ENCODE data around the gene ZNF622. TPM values are rescaled to one million over a fixed set of nuclear protein-coding genes. Genes with fewer than 3 reads are reported as not detected.

ZNF622 gene
- polyA plus RNA-seq (2013, experiment 1 of 2) = 12.0 TPM
- 12.0 TPM for polyA plus RNA-seq (2013, experiment 2 of 2)

- Histone ChIP-seq H3K79me1 (ENCODE audit: low read depth, low read length) (peaks cover 9% of the 10 kb centered on the region), H2BK15ac (ENCODE audit: low read length) (no peak within 1 kb of the TSS), H2AFZ (ENCODE audit: low read length) (peak within 1 kb of the TSS; percentile 99), H3K4me2 (ENCODE audit: insufficient read depth, low read length, poor library complexity, severe bottlenecking) (peak within 1 kb of the TSS; percentile 95), H4K91ac (ENCODE audit: low read depth, low read length, poor library complexity) (no peak within 1 kb of the TSS), H3K4ac (ENCODE audit: low read length) (peak within 1 kb of the TSS; percentile 84), H2BK120ac (ENCODE audit: low read depth, low read length) (peak within 1 kb of the TSS; percentile 56), H3K14ac (ENCODE audit: low read length) (peak within 1 kb of the TSS; percentile 89), H3K27me3 (ENCODE audit: control insufficient read depth in 3 of 3, insufficient read depth in 3 of 3, low read depth in 1 of 3, low read length in 3 of 3) (no peaks in the 10 kb centered on the region), H4K8ac (ENCODE audit: low read depth, low read length) (no peak within 1 kb of the TSS), H2AK5ac (ENCODE audit: low read depth, low read length) (peak within 1 kb of the TSS; percentile 67), H3K9ac (ENCODE audit: low read depth, low read length, poor library complexity) (peak within 1 kb of the TSS; percentile 98), H3K27ac (replicated peaks; ENCODE audit: low read length) (peak within 1 kb of the TSS; percentile 59), H3K4me1 (ENCODE audit: control insufficient read depth in 2 of 2, insufficient read depth in 1 of 2, low read depth in 1 of 2, low read length in 2 of 2) (peaks cover 3 to 7% of the 10 kb centered on the region in 2 donors), H3K4me3 (ENCODE audit: low read length in 2 of 2) (peak within 1 kb of the TSS; percentile 87 to 96), H3K9me3 (replicated peaks in 1 of 2; ENCODE audit: control insufficient read depth in 2 of 2, insufficient read depth in 1 of 2, low read depth in 1 of 2, low read length in 2 of 2) (no peaks in the 10 kb centered on the region), H2BK12ac (ENCODE audit: low read length) (no peak within 1 kb of the TSS), H3K18ac (ENCODE audit: low read length) (peak within 1 kb of the TSS; percentile 99), H3K36me3 (replicated peaks in 1 of 2; ENCODE audit: control insufficient read depth in 2 of 2, insufficient read depth in 2 of 2, low read length in 2 of 2) (peaks cover 18 to 49% of the 10 kb centered on the region in 2 donors), H2BK5ac (ENCODE audit: low read length) (peak within 1 kb of the TSS; percentile 84), H3K23ac (ENCODE audit: low read depth, low read length, poor library complexity) (peak within 1 kb of the TSS; percentile 95)
- no CpG with 5 or more reads among the region's 75 CpGs for WGBS, 2 donors (ENCODE audit: extremely low coverage in 2 of 2, insufficient read length in 2 of 2, insufficient replicate concordance in 1 of 2)
- DNase-seq (ENCODE audit: low spot score) = peak; percentile 81
These were observed at the start of gene ZNF622 for GRCh38 chr5:16465544-16466432. Gene ZNF622 (minus strand): TSS chr5:16465800. CDS start chr5:16465665, 135 bp downstream.

GRCh38 chr5:16510098-16510497 is 44.5 kb upstream of the ZNF622 start:
- Histone ChIP-seq H2BK15ac (ENCODE audit: low read length) (no peak overlapping the region), H4K91ac (ENCODE audit: low read depth, low read length, poor library complexity) (no peak overlapping the region), H3K27ac (replicated peaks; ENCODE audit: low read length) (no peak overlapping the region), H3K27me3 (ENCODE audit: control insufficient read depth in 3 of 3, insufficient read depth in 3 of 3, low read depth in 1 of 3, low read length in 3 of 3) (peaks cover 0 to 27% (median 0%) of the 10 kb centered on the region in 3 experiments), H3K4me2 (ENCODE audit: insufficient read depth, low read length, poor library complexity, severe bottlenecking) (no peak overlapping the region), H3K18ac (ENCODE audit: low read length) (no peak overlapping the region), H3K4me1 (ENCODE audit: control insufficient read depth in 2 of 2, insufficient read depth in 1 of 2, low read depth in 1 of 2, low read length in 2 of 2) (peaks cover 0 to 3% of the 10 kb centered on the region in 2 donors), H3K4me3 (ENCODE audit: low read length in 2 of 2) (no peak overlapping the region), H3K79me1 (ENCODE audit: low read depth, low read length) (no peaks in the 10 kb centered on the region), H2AFZ (ENCODE audit: low read length) (no peak overlapping the region), H2BK120ac (ENCODE audit: low read depth, low read length) (no peak overlapping the region), H4K8ac (ENCODE audit: low read depth, low read length) (no peak overlapping the region), H3K9ac (ENCODE audit: low read depth, low read length, poor library complexity) (no peak overlapping the region), H3K4ac (ENCODE audit: low read length) (no peak overlapping the region), H3K9me3 (replicated peaks in 1 of 2; ENCODE audit: control insufficient read depth in 2 of 2, insufficient read depth in 1 of 2, low read depth in 1 of 2, low read length in 2 of 2) (no peaks in the 10 kb centered on the region), H3K23ac (ENCODE audit: low read depth, low read length, poor library complexity) (no peak overlapping the region), H3K14ac (ENCODE audit: low read length) (no peak overlapping the region), H2AK5ac (ENCODE audit: low read depth, low read length) (no peak overlapping the region), H2BK5ac (ENCODE audit: low read length) (no peak overlapping the region), H2BK12ac (ENCODE audit: low read length) (no peak overlapping the region), H3K36me3 (replicated peaks in 1 of 2; ENCODE audit: control insufficient read depth in 2 of 2, insufficient read depth in 2 of 2, low read length in 2 of 2) (no peaks in the 10 kb centered on the region)
- WGBS, 2 donors (ENCODE audit: extremely low coverage in 2 of 2, insufficient read length in 2 of 2, insufficient replicate concordance in 1 of 2) = no CpG with 5 or more reads among the region's 3 CpGs
- DNase-seq (ENCODE audit: low spot score) = no peak

GRCh38 chr5:16508730-16509531 is 43.3 kb upstream of the ZNF622 start:
- no peaks in the 10 kb centered on the region for H3K9me3 ChIP-seq (replicated peaks in 1 of 2; ENCODE audit: control insufficient read depth in 2 of 2, insufficient read depth in 1 of 2, low read depth in 1 of 2, low read length in 2 of 2)
- H2BK120ac ChIP-seq (ENCODE audit: low read depth, low read length) = no peak overlapping the region
- no peak overlapping the region for H3K4me2 ChIP-seq (ENCODE audit: insufficient read depth, low read length, poor library complexity, severe bottlenecking)
- no peak overlapping the region for H2AFZ ChIP-seq (ENCODE audit: low read length)
- H3K18ac ChIP-seq (ENCODE audit: low read length) = no peak overlapping the region
- H3K36me3 ChIP-seq (replicated peaks in 1 of 2; ENCODE audit: control insufficient read depth in 2 of 2, insufficient read depth in 2 of 2, low read length in 2 of 2) = no peaks in the 10 kb centered on the region
- no peak overlapping the region for H2BK15ac ChIP-seq (ENCODE audit: low read length)
- no peak overlapping the region for H3K9ac ChIP-seq (ENCODE audit: low read depth, low read length, poor library complexity)
- H3K14ac ChIP-seq (ENCODE audit: low read length) = no peak overlapping the region
- H3K4me3 ChIP-seq (ENCODE audit: low read length in 2 of 2) = no peak overlapping the region
- no CpG with 5 or more reads among the region's 15 CpGs for WGBS, 2 donors (ENCODE audit: extremely low coverage in 2 of 2, insufficient read length in 2 of 2, insufficient replicate concordance in 1 of 2)
- no peak overlapping the region for H4K91ac ChIP-seq (ENCODE audit: low read depth, low read length, poor library complexity)
- H3K4me1 ChIP-seq (ENCODE audit: control insufficient read depth in 2 of 2, insufficient read depth in 1 of 2, low read depth in 1 of 2, low read length in 2 of 2) = peaks cover 0 to 3% of the 10 kb centered on the region in 2 donors
- H3K4ac ChIP-seq (ENCODE audit: low read length) = no peak overlapping the region
- H4K8ac ChIP-seq (ENCODE audit: low read depth, low read length) = no peak overlapping the region
- DNase-seq (ENCODE audit: low spot score) = no peak
- no peaks in the 10 kb centered on the region for H3K79me1 ChIP-seq (ENCODE audit: low read depth, low read length)
- no peak overlapping the region for H3K27ac ChIP-seq (replicated peaks; ENCODE audit: low read length)
- peaks cover 0 to 27% (median 0%) of the 10 kb centered on the region in 3 experiments for H3K27me3 ChIP-seq (ENCODE audit: control insufficient read depth in 3 of 3, insufficient read depth in 3 of 3, low read depth in 1 of 3, low read length in 3 of 3)
- H3K23ac ChIP-seq (ENCODE audit: low read depth, low read length, poor library complexity) = no peak overlapping the region
- H2BK5ac ChIP-seq (ENCODE audit: low read length) = no peak overlapping the region
- no peak overlapping the region for H2BK12ac ChIP-seq (ENCODE audit: low read length)
- no peak overlapping the region for H2AK5ac ChIP-seq (ENCODE audit: low read depth, low read length)

GRCh38 chr5:16507716-16508115 is 42.1 kb upstream of the ZNF622 start:
- no peak overlapping the region for H2BK5ac ChIP-seq (ENCODE audit: low read length)
- H4K8ac ChIP-seq (ENCODE audit: low read depth, low read length) = no peak overlapping the region
- DNase-seq (ENCODE audit: low spot score) = no peak
- no peak overlapping the region for H3K4me3 ChIP-seq (ENCODE audit: low read length in 2 of 2)
- H2AK5ac ChIP-seq (ENCODE audit: low read depth, low read length) = no peak overlapping the region
- no peak overlapping the region for H3K23ac ChIP-seq (ENCODE audit: low read depth, low read length, poor library complexity)
- no peaks in the 10 kb centered on the region for H3K9me3 ChIP-seq (replicated peaks in 1 of 2; ENCODE audit: control insufficient read depth in 2 of 2, insufficient read depth in 1 of 2, low read depth in 1 of 2, low read length in 2 of 2)
- H2BK120ac ChIP-seq (ENCODE audit: low read depth, low read length) = no peak overlapping the region
- H4K91ac ChIP-seq (ENCODE audit: low read depth, low read length, poor library complexity) = no peak overlapping the region
- H3K4me1 ChIP-seq (ENCODE audit: control insufficient read depth in 2 of 2, insufficient read depth in 1 of 2, low read depth in 1 of 2, low read length in 2 of 2) = peaks cover 0 to 3% of the 10 kb centered on the region in 2 donors
- H2AFZ ChIP-seq (ENCODE audit: low read length) = no peak overlapping the region
- H3K36me3 ChIP-seq (replicated peaks in 1 of 2; ENCODE audit: control insufficient read depth in 2 of 2, insufficient read depth in 2 of 2, low read length in 2 of 2) = no peaks in the 10 kb centered on the region
- no peak overlapping the region for H3K9ac ChIP-seq (ENCODE audit: low read depth, low read length, poor library complexity)
- H2BK15ac ChIP-seq (ENCODE audit: low read length) = no peak overlapping the region
- H3K27me3 ChIP-seq (ENCODE audit: control insufficient read depth in 3 of 3, insufficient read depth in 3 of 3, low read depth in 1 of 3, low read length in 3 of 3) = peaks cover 0 to 27% (median 0%) of the 10 kb centered on the region in 3 experiments
- H3K4me2 ChIP-seq (ENCODE audit: insufficient read depth, low read length, poor library complexity, severe bottlenecking) = no peak overlapping the region
- no peak overlapping the region for H2BK12ac ChIP-seq (ENCODE audit: low read length)
- H3K4ac ChIP-seq (ENCODE audit: low read length) = no peak overlapping the region
- H3K79me1 ChIP-seq (ENCODE audit: low read depth, low read length) = no peaks in the 10 kb centered on the region
- no peak overlapping the region for H3K18ac ChIP-seq (ENCODE audit: low read length)
- no peak overlapping the region for H3K14ac ChIP-seq (ENCODE audit: low read length)
- no peak overlapping the region for H3K27ac ChIP-seq (replicated peaks; ENCODE audit: low read length)

Data from neuronal stem cell (in vitro differentiated cells).